Muscle layer of duodenum (tissue), 2 donors: ENCODE data around the gene PAX8.

Experiments
- H3K27ac ChIP-seq: one replicate; pipeline ENCODE4 v1.7.0; 2013; ENCODE audit warnings: mild to moderate bottlenecking, low read length
- H3K27me3 ChIP-seq: one replicate; pipeline ENCODE4 v1.7.0; 2013; ENCODE audit warnings: low read depth, mild to moderate bottlenecking, control low read depth, low read length
- H3K36me3 ChIP-seq, 2 donors: one replicate each; pipeline ENCODE4 v1.7.0; 2013; ENCODE audit warnings: low read length in 2 of 2, control low read depth in 1 of 2, mild to moderate bottlenecking in 1 of 2; ENCODE audit not compliant: insufficient read depth in 2 of 2, control insufficient read depth in 1 of 2
- H3K4me1 ChIP-seq, 2 donors: one replicate each; pipeline ENCODE4 v1.7.0; 2013; ENCODE audit warnings: low read length in 2 of 2, mild to moderate bottlenecking in 2 of 2, control low read depth in 1 of 2, moderate library complexity in 1 of 2; ENCODE audit not compliant: insufficient read depth in 2 of 2, control insufficient read depth in 1 of 2
- H3K4me3 ChIP-seq, 2 donors: one replicate each; pipeline ENCODE4 v1.7.0; 2013; ENCODE audit warnings: low read length in 2 of 2, low read depth in 1 of 2, mild to moderate bottlenecking in 1 of 2
- H3K9me3 ChIP-seq, 2 donors: one replicate each; pipeline ENCODE4 v1.7.0; 2013; ENCODE audit warnings: low read length in 2 of 2, control low read depth in 1 of 2, mild to moderate bottlenecking in 1 of 2; ENCODE audit not compliant: control insufficient read depth in 1 of 2
- donor health status: healthy.

Gene PAX8

GRCh38 chr2:113182471-113183260 is 96.1 kb downstream of the PAX8 start:
- Histone ChIP-seq H3K4me3 (no peak overlapping the region), H3K36me3 (no peaks in the 10 kb centered on the region), H3K27me3 (no peaks in the 10 kb centered on the region), H3K27ac (no peak overlapping the region), H3K9me3 (no peaks in the 10 kb centered on the region), H3K4me1 (no peaks in the 10 kb centered on the region)

- Histone ChIP-seq H3K4me3 (no peak overlapping the region), H3K27ac (no peak overlapping the region), H3K9me3 (no peaks in the 10 kb centered on the region), H3K4me1 (no peaks in the 10 kb centered on the region), H3K36me3 (no peaks in the 10 kb centered on the region), H3K27me3 (no peaks in the 10 kb centered on the region)
These were observed 97.3 kb downstream of the PAX8 start for GRCh38 chr2:113181258-113182051.

GRCh38 chr2:113180131-113180946 is 98.4 kb downstream of the PAX8 start:
- no peaks in the 10 kb centered on the region for H3K27me3 ChIP-seq
- H3K27ac ChIP-seq = no peak overlapping the region
- H3K4me3 ChIP-seq = no peak overlapping the region
- H3K9me3 ChIP-seq = no peaks in the 10 kb centered on the region
- H3K4me1 ChIP-seq = no peaks in the 10 kb centered on the region
- no peaks in the 10 kb centered on the region for H3K36me3 ChIP-seq

- Histone ChIP-seq H3K4me1 (no peaks in the 10 kb centered on the region), H3K27me3 (no peaks in the 10 kb centered on the region), H3K4me3 (no peak overlapping the region), H3K36me3 (no peaks in the 10 kb centered on the region), H3K27ac (no peak overlapping the region), H3K9me3 (no peaks in the 10 kb centered on the region)
These were observed 99.2 kb downstream of the PAX8 start for GRCh38 chr2:113179446-113180045.

GRCh38 chr2:113178891-113179290 is 99.8 kb downstream of the PAX8 start:
- no peaks in the 10 kb centered on the region for H3K36me3 ChIP-seq
- H3K9me3 ChIP-seq = no peaks in the 10 kb centered on the region
- H3K27me3 ChIP-seq = no peaks in the 10 kb centered on the region
- no peak overlapping the region for H3K4me3 ChIP-seq
- H3K27ac ChIP-seq = no peak overlapping the region
- no peaks in the 10 kb centered on the region for H3K4me1 ChIP-seq

- H3K4me3 ChIP-seq = no peak overlapping the region
- no peaks in the 10 kb centered on the region for H3K9me3 ChIP-seq
- H3K4me1 ChIP-seq = no peaks in the 10 kb centered on the region
These were observed 100.5 kb downstream of the PAX8 start for GRCh38 chr2:113178069-113178746.

GRCh38 chr2:113176696-113177355 is 101.9 kb downstream of the PAX8 start:
- Histone ChIP-seq H3K4me1 (no peaks in the 10 kb centered on the region), H3K36me3 (no peaks in the 10 kb centered on the region), H3K27me3 (no peaks in the 10 kb centered on the region), H3K9me3 (no peaks in the 10 kb centered on the region), H3K27ac (no peak overlapping the region), H3K4me3 (no peak overlapping the region)

More at GRCh38 chr2:113178069-113178746, 100.5 kb downstream of the PAX8 start:
- Histone ChIP-seq H3K27ac (no peak overlapping the region), H3K27me3 (no peaks in the 10 kb centered on the region), H3K36me3 (no peaks in the 10 kb centered on the region)

GRCh38 chr2:113175736-113176695 is 102.7 kb downstream of the PAX8 start:
- H3K36me3 ChIP-seq = no peaks in the 10 kb centered on the region
- no peaks in the 10 kb centered on the region for H3K4me1 ChIP-seq
- peak overlapping the region; percentile 30 to 50 for H3K4me3 ChIP-seq
- H3K27ac ChIP-seq = no peak overlapping the region
- no peaks in the 10 kb centered on the region for H3K27me3 ChIP-seq
- no peaks in the 10 kb centered on the region for H3K9me3 ChIP-seq

- peak overlapping the region; percentile 50 to 53 for H3K4me3 ChIP-seq
These were observed 103.6 kb downstream of the PAX8 start for GRCh38 chr2:113175042-113175628.

More at GRCh38 chr2:113175042-113175628, 103.6 kb downstream of the PAX8 start:
- no peaks in the 10 kb centered on the region for H3K36me3 ChIP-seq
- no peaks in the 10 kb centered on the region for H3K4me1 ChIP-seq
- no peaks in the 10 kb centered on the region for H3K9me3 ChIP-seq
- no peaks in the 10 kb centered on the region for H3K27me3 ChIP-seq
- peak overlapping the region; percentile 31 for H3K27ac ChIP-seq
